ENCODE measurements around the gene COPZ2. TPM values are rescaled to one million over a fixed set of nuclear protein-coding genes. Genes with fewer than 3 reads are reported as not detected.

The COPZ2 gene
- 26.8 and 108 TPM in 2 replicates for total RNA-seq

GRCh38 chr17:48037036-48037837, at the start of gene COPZ2:
TSS of gene COPZ2 (minus strand) at chr17:48037797. CDS start at chr17:48037777, 20 bp downstream.

GRCh38 chr17:48047741-48048383, 10.3 kb upstream of the COPZ2 start, which contains the start of gene NFE2L1:
TSS of gene NFE2L1 (plus strand) at chr17:48048359. CDS start at chr17:48051119, 2,760 bp downstream.

Small RNA genes lying within 50 kb of the gene (small RNA-seq; reads per million reads assigned to genes)
- gene AC004477.2 (not detected), gene MIR152 (1,013 reads per million, percentile 99 among the genes with 10 or more reads in this experiment)

Other genes starting within 250 kb of the COPZ2 start
- gene OSBPL7, start 216.0 kb downstream of the COPZ2 start, total RNA-seq = 20.4 and 31.0 TPM in 2 replicates
- 42.5 and 56.5 TPM in 2 replicates for gene MRPL10, start 206.3 kb downstream of the COPZ2 start, total RNA-seq
- gene LRRC46, start 206.1 kb downstream of the COPZ2 start, total RNA-seq = not detected in 2 replicates
- 42.1 and 51.8 TPM in 2 replicates for gene SCRN2, start 196.5 kb downstream of the COPZ2 start, total RNA-seq
- 1.8 and 2.7 TPM in 2 replicates for gene SP6, start 186.6 kb downstream of the COPZ2 start, total RNA-seq
- 2.4 and 3.1 TPM in 2 replicates for gene SP2, start 141.6 kb downstream of the COPZ2 start, total RNA-seq
- gene PNPO, start 96.2 kb downstream of the COPZ2 start, total RNA-seq = 14.1 and 36.0 TPM in 2 replicates
- 0.39 TPM in 1 of 2 replicates, not detected in the other for gene PRR15L, start 79.9 kb downstream of the COPZ2 start, total RNA-seq
- 60.7 and 82.1 TPM in 2 replicates for gene CDK5RAP3, start 66.7 kb downstream of the COPZ2 start, total RNA-seq
- 90.1 and 110 TPM in 2 replicates for gene NFE2L1, start 10.6 kb upstream of the COPZ2 start, total RNA-seq
- 37.7 and 50.0 TPM in 2 replicates for gene CBX1, start 63.7 kb upstream of the COPZ2 start, total RNA-seq
- gene SNX11, start 70.0 kb upstream of the COPZ2 start, total RNA-seq = 5.5 and 10.8 TPM in 2 replicates

All from placental epithelial cell (primary cell).